ENCODE data around the gene TMEM117. TPM values are rescaled to one million over a fixed set of nuclear protein-coding genes. Genes with fewer than 3 reads are reported as not detected.

Gene TMEM117
- total and polyA plus RNA-seq, 8 donors = 1.9 to 52.5 (median 8.0) TPM

DNA sequence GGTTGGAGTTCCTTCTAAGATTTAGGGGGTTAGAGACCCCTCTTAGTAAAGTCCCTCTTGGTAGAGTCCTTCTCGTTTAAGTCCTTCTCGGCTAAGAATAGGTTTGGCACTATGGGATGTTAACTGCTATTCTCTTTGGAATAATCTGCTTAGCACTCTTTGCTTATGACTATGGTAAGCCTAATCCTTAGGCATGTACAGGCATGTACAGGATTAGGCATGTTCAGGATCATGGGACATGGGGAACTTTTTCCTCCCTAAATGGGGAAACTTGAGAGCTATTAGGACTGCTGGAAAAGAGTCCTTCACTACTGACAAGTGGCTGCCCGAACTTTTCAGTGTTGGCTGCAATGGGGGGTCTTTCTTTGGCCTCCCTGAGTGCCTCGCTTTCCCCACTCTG is 193.3 kb downstream of the TMEM117 start:
- 91 to 98% (median 93%) methylated on average over 4 of the region's 4 CpGs for WGBS, 5 donors

DNA sequence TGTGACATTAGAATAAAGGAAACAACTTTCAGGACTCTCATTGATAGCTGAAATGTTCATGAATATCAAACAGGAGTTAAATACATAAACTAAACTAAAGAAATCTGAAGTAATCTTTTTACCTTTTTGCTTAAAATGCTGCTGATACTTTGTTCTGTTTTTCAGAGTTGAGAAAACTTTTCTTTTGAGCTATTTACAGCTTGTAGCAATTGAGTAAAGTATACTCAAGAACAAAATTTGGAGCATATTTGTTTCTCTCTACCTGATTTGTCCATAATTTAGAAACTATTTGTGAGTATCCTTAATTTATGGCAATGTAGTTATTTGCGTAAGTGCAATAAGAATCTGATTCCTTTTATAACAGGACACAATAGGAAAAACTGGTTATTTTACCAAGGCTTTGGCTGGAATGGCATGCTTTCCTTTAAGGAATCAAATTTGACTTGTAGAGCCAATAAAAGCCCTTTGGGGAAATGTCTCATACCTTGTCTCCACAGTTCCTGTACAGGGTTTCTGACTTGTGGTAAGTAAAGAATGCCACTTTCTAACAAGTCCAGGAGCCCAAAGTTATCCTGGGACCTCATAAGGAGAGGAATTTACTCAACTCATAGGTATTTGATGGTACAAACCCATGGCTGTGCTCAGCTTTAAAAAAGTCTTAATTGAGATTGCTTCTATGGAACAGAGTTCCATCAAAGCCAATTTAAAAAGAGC is 195.7 kb downstream of the TMEM117 start:
- Histone ChIP-seq H3K4me3 (no peak overlapping the region), H3K9me3 (peaks cover 0 to 14% (median 7%) of the 10 kb centered on the region in 4 donors), H3K4me1 (no peaks in the 10 kb centered on the region), H3K36me3 (peaks cover 0 to 17% (median 0%) of the 10 kb centered on the region in 4 donors), H3K27ac (no peak overlapping the region), H3K27me3 (no peaks in the 10 kb centered on the region)
- intact Hi-C loops (cut with DNase I; ENCODE audit: low total_unique reads) = no loop called here
- WGBS, 5 donors = 95 to 100% (median 100%) methylated on average over 1 of the region's 1 CpG
- no peak for DNase-seq
- TF ChIP-seq EP300 (IDR thresholded peaks at IDR 0.05) (no peak), POLR2AphosphoS5 (IDR thresholded peaks at IDR 0.05) (no peak), POLR2A (IDR thresholded peaks at IDR 0.05) (no peak)
- TF ChIP-seq, protein P1, sequence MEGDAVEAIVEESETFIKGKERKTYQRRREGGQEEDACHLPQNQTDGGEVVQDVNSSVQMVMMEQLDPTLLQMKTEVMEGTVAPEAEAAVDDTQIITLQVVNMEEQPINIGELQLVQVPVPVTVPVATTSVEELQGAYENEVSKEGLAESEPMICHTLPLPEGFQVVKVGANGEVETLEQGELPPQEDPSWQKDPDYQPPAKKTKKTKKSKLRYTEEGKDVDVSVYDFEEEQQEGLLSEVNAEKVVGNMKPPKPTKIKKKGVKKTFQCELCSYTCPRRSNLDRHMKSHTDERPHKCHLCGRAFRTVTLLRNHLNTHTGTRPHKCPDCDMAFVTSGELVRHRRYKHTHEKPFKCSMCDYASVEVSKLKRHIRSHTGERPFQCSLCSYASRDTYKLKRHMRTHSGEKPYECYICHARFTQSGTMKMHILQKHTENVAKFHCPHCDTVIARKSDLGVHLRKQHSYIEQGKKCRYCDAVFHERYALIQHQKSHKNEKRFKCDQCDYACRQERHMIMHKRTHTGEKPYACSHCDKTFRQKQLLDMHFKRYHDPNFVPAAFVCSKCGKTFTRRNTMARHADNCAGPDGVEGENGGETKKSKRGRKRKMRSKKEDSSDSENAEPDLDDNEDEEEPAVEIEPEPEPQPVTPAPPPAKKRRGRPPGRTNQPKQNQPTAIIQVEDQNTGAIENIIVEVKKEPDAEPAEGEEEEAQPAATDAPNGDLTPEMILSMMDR (IDR thresholded peaks at IDR 0.05) = no peak

More for the DNA sequence above, 193.3 kb downstream of the TMEM117 start:
- H3K4me3 ChIP-seq = no peak overlapping the region
- peaks cover 0 to 14% (median 7%) of the 10 kb centered on the region in 4 donors for H3K9me3 ChIP-seq
- H3K27ac ChIP-seq = no peak overlapping the region
- intact Hi-C loops (cut with DNase I; ENCODE audit: low total_unique reads) = no loop called here
- no peaks in the 10 kb centered on the region for H3K4me1 ChIP-seq
- no peak for DNase-seq
- peaks cover 0 to 17% (median 0%) of the 10 kb centered on the region in 4 donors for H3K36me3 ChIP-seq
- TF ChIP-seq EP300 (IDR thresholded peaks at IDR 0.05) (no peak), POLR2A (IDR thresholded peaks at IDR 0.05) (no peak), POLR2AphosphoS5 (IDR thresholded peaks at IDR 0.05) (no peak)
- TF ChIP-seq, protein P1 (IDR thresholded peaks at IDR 0.05) = no peak
- no peaks in the 10 kb centered on the region for H3K27me3 ChIP-seq

DNA sequence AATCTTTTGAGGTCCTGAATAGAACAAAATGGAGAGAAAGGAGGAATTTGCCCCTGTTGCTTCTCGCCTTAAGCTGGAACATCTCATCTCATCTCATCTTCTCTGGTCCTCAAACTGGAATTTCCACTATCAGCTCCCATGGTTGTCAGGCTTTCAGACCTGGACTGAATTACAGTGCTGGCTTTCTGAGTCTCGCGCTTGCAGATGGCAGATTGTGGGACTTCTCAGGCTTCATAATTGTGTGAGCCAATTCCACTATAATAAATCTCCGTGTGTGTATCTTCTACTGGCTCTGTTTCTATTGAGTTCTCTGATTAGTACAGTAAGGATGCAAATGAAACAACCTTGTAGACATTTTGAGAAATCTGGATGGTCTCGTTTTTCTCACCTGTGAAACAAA is 199.0 kb downstream of the TMEM117 start:
- no peak overlapping the region for H3K4me3 ChIP-seq
- intact Hi-C loops (cut with DNase I; ENCODE audit: low total_unique reads) = no loop called here
- H3K27me3 ChIP-seq = no peaks in the 10 kb centered on the region
- TF ChIP-seq, protein P1 (IDR thresholded peaks at IDR 0.05) = no peak
- no peak for TF ChIP-seq EP300 (IDR thresholded peaks at IDR 0.05)
- 83 to 92% (median 90%) methylated on average over 5 of the region's 5 CpGs for WGBS, 5 donors
- no peak for DNase-seq
- peaks cover 0 to 6% (median 0%) of the 10 kb centered on the region in 4 donors for H3K36me3 ChIP-seq
- H3K4me1 ChIP-seq = no peaks in the 10 kb centered on the region
- H3K27ac ChIP-seq = no peak overlapping the region
- H3K9me3 ChIP-seq = peaks cover 0 to 14% (median 7%) of the 10 kb centered on the region in 4 donors

DNA sequence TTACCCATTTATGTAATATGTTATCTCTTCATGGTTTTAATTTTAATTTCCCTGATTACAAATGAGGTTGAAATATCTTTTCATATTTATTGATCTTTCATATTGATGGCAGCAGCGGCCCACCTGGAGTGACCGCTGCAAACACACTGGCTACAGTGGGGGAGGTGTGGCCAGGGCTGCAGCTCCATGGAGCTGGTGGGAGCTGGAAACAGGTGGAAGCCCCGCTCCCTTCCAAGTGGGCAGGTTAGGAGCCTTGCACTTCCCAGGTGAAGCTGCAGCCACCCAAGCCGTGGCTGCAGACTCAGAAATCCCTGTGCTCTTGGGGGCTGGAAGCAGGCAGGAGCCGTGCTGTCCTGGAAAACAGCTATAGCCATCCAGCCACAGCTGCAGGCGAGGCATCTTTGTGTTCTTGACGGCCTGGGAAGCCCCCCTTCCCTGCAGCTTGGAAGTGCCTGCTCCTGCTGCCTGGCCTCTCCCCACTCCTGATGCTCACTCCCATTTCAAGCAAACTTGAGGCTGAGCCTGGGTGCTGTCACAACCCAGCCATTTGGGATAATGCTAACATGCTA is 201.1 kb downstream of the TMEM117 start:
- 52 to 84% (median 68%) methylated on average over 6 to 7 of the region's 7 CpGs for WGBS, 5 donors
- H3K9me3 ChIP-seq = peaks cover 0 to under 1% (median 0%) of the 10 kb centered on the region in 4 donors
- intact Hi-C loops (cut with DNase I; ENCODE audit: low total_unique reads) = no loop called here

More for the DNA sequence above, 201.1 kb downstream of the TMEM117 start:
- TF ChIP-seq EP300 (IDR thresholded peaks at IDR 0.05) (no peak), POLR2A (IDR thresholded peaks at IDR 0.05) (no peak), POLR2AphosphoS5 (IDR thresholded peaks at IDR 0.05) (no peak)
- TF ChIP-seq, protein P1 (IDR thresholded peaks at IDR 0.05) = no peak
- no peak overlapping the region for H3K4me3 ChIP-seq
- H3K27ac ChIP-seq = no peak overlapping the region
- no peak for DNase-seq
- H3K4me1 ChIP-seq = no peaks in the 10 kb centered on the region
- H3K27me3 ChIP-seq = no peaks in the 10 kb centered on the region
- H3K36me3 ChIP-seq = peaks cover 0 to under 1% (median 0%) of the 10 kb centered on the region in 4 donors

All from stomach (tissue), 9 donors.